ENCODE measurements around the gene GSE1.

Gene GSE1

GRCh38 chr16:85601730-85602401 is 11.3 kb upstream of the GSE1 start:
- no peaks in the 10 kb centered on the region for H3K27me3 ChIP-seq (ENCODE audit: control insufficient read depth, insufficient read depth, low read length)
- no peak overlapping the region for H3K4me3 ChIP-seq (ENCODE audit: low read length)
- no peaks in the 10 kb centered on the region for H3K9me3 ChIP-seq (ENCODE audit: control insufficient read depth, insufficient read depth, low read length)
- H3K27ac ChIP-seq (ENCODE audit: low read length), result no peak overlapping the region
- no CpG with 5 or more reads among the region's 30 CpGs for WGBS (ENCODE audit: insufficient coverage, insufficient read length)
- DNase-seq (ENCODE audit: low read depth, low spot score), result no peak
- peaks cover 21% of the 10 kb centered on the region for H3K4me1 ChIP-seq (ENCODE audit: control insufficient read depth, insufficient read depth, low read length)
- no peaks in the 10 kb centered on the region for H3K36me3 ChIP-seq (ENCODE audit: control insufficient read depth, insufficient read depth, low read length)

- peaks cover 22% of the 10 kb centered on the region for H3K4me1 ChIP-seq (ENCODE audit: control insufficient read depth, insufficient read depth, low read length)
- H3K36me3 ChIP-seq (ENCODE audit: control insufficient read depth, insufficient read depth, low read length), result no peaks in the 10 kb centered on the region
- no peaks in the 10 kb centered on the region for H3K27me3 ChIP-seq (ENCODE audit: control insufficient read depth, insufficient read depth, low read length)
- H3K4me3 ChIP-seq (ENCODE audit: low read length), result no peak overlapping the region
- no peaks in the 10 kb centered on the region for H3K9me3 ChIP-seq (ENCODE audit: control insufficient read depth, insufficient read depth, low read length)
- WGBS (ENCODE audit: insufficient coverage, insufficient read length), result no CpG with 5 or more reads among the region's 24 CpGs
- no peak for DNase-seq (ENCODE audit: low read depth, low spot score)
- H3K27ac ChIP-seq (ENCODE audit: low read length), result no peak overlapping the region
Observed at GRCh38 chr16:85602402-85603202, 10.5 kb upstream of the GSE1 start.

- Histone ChIP-seq H3K9me3 (ENCODE audit: control insufficient read depth, insufficient read depth, low read length) (no peaks in the 10 kb centered on the region), H3K27me3 (ENCODE audit: control insufficient read depth, insufficient read depth, low read length) (no peaks in the 10 kb centered on the region), H3K27ac (ENCODE audit: low read length) (no peak overlapping the region), H3K4me3 (ENCODE audit: low read length) (no peak overlapping the region), H3K4me1 (ENCODE audit: control insufficient read depth, insufficient read depth, low read length) (peaks cover 25% of the 10 kb centered on the region), H3K36me3 (ENCODE audit: control insufficient read depth, insufficient read depth, low read length) (no peaks in the 10 kb centered on the region)
- no peak for DNase-seq (ENCODE audit: low read depth, low spot score)
- no CpG with 5 or more reads among the region's 12 CpGs for WGBS (ENCODE audit: insufficient coverage, insufficient read length)
Observed at GRCh38 chr16:85603203-85603755, 9.8 kb upstream of the GSE1 start.

- no CpG with 5 or more reads among the region's 11 CpGs for WGBS (ENCODE audit: insufficient coverage, insufficient read length)
- Histone ChIP-seq H3K27ac (ENCODE audit: low read length) (no peak overlapping the region), H3K27me3 (ENCODE audit: control insufficient read depth, insufficient read depth, low read length) (no peaks in the 10 kb centered on the region), H3K4me1 (ENCODE audit: control insufficient read depth, insufficient read depth, low read length) (peaks cover 28% of the 10 kb centered on the region), H3K4me3 (ENCODE audit: low read length) (no peak overlapping the region), H3K9me3 (ENCODE audit: control insufficient read depth, insufficient read depth, low read length) (no peaks in the 10 kb centered on the region), H3K36me3 (ENCODE audit: control insufficient read depth, insufficient read depth, low read length) (no peaks in the 10 kb centered on the region)
- no peak for DNase-seq (ENCODE audit: low read depth, low spot score)
Observed at GRCh38 chr16:85604145-85604705, 8.9 kb upstream of the GSE1 start.

- Histone ChIP-seq H3K4me1 (ENCODE audit: control insufficient read depth, insufficient read depth, low read length) (peaks cover 33% of the 10 kb centered on the region), H3K27me3 (ENCODE audit: control insufficient read depth, insufficient read depth, low read length) (no peaks in the 10 kb centered on the region), H3K36me3 (ENCODE audit: control insufficient read depth, insufficient read depth, low read length) (no peaks in the 10 kb centered on the region), H3K27ac (ENCODE audit: low read length) (no peak overlapping the region), H3K9me3 (ENCODE audit: control insufficient read depth, insufficient read depth, low read length) (no peaks in the 10 kb centered on the region), H3K4me3 (ENCODE audit: low read length) (no peak overlapping the region)
- no peak for DNase-seq (ENCODE audit: low read depth, low spot score)
- no CpG with 5 or more reads among the region's 28 CpGs for WGBS (ENCODE audit: insufficient coverage, insufficient read length)
Observed at GRCh38 chr16:85605051-85605911, 7.8 kb upstream of the GSE1 start.

GRCh38 chr16:85605912-85606841 is 6.9 kb upstream of the GSE1 start:
- no CpG with 5 or more reads among the region's 22 CpGs for WGBS (ENCODE audit: insufficient coverage, insufficient read length)
- no peaks in the 10 kb centered on the region for H3K27me3 ChIP-seq (ENCODE audit: control insufficient read depth, insufficient read depth, low read length)
- no peak overlapping the region for H3K4me3 ChIP-seq (ENCODE audit: low read length)
- peaks cover 30% of the 10 kb centered on the region for H3K4me1 ChIP-seq (ENCODE audit: control insufficient read depth, insufficient read depth, low read length)
- DNase-seq (ENCODE audit: low read depth, low spot score), result no peak
- H3K36me3 ChIP-seq (ENCODE audit: control insufficient read depth, insufficient read depth, low read length), result no peaks in the 10 kb centered on the region
- H3K27ac ChIP-seq (ENCODE audit: low read length), result no peak overlapping the region
- H3K9me3 ChIP-seq (ENCODE audit: control insufficient read depth, insufficient read depth, low read length), result no peaks in the 10 kb centered on the region

- WGBS (ENCODE audit: insufficient coverage, insufficient read length), result no CpG with 5 or more reads among the region's 7 CpGs
- H3K36me3 ChIP-seq (ENCODE audit: control insufficient read depth, insufficient read depth, low read length), result no peaks in the 10 kb centered on the region
- peaks cover 28% of the 10 kb centered on the region for H3K4me1 ChIP-seq (ENCODE audit: control insufficient read depth, insufficient read depth, low read length)
- no peak for DNase-seq (ENCODE audit: low read depth, low spot score)
- H3K27me3 ChIP-seq (ENCODE audit: control insufficient read depth, insufficient read depth, low read length), result no peaks in the 10 kb centered on the region
- H3K4me3 ChIP-seq (ENCODE audit: low read length), result no peak overlapping the region; the same call in 1 of the 2 replicates
- no peaks in the 10 kb centered on the region for H3K9me3 ChIP-seq (ENCODE audit: control insufficient read depth, insufficient read depth, low read length)
- H3K27ac ChIP-seq (ENCODE audit: low read length), result no peak overlapping the region
Observed at GRCh38 chr16:85606904-85607303, 6.2 kb upstream of the GSE1 start.

- Histone ChIP-seq H3K4me1 (ENCODE audit: control insufficient read depth, insufficient read depth, low read length) (peaks cover 27% of the 10 kb centered on the region), H3K9me3 (ENCODE audit: control insufficient read depth, insufficient read depth, low read length) (no peaks in the 10 kb centered on the region), H3K27me3 (ENCODE audit: control insufficient read depth, insufficient read depth, low read length) (no peaks in the 10 kb centered on the region), H3K27ac (ENCODE audit: low read length) (no peak overlapping the region), H3K4me3 (ENCODE audit: low read length) (no peak overlapping the region; the same call in 1 of the 2 replicates), H3K36me3 (ENCODE audit: control insufficient read depth, insufficient read depth, low read length) (no peaks in the 10 kb centered on the region)
- no CpG with 5 or more reads among the region's 21 CpGs for WGBS (ENCODE audit: insufficient coverage, insufficient read length)
- no peak for DNase-seq (ENCODE audit: low read depth, low spot score)
Observed at GRCh38 chr16:85607321-85607765, 5.8 kb upstream of the GSE1 start.

GRCh38 chr16:85607796-85608514 is 5.2 kb upstream of the GSE1 start:
- Histone ChIP-seq H3K27me3 (ENCODE audit: control insufficient read depth, insufficient read depth, low read length) (no peaks in the 10 kb centered on the region), H3K4me3 (ENCODE audit: low read length) (no peak overlapping the region), H3K9me3 (ENCODE audit: control insufficient read depth, insufficient read depth, low read length) (no peaks in the 10 kb centered on the region), H3K4me1 (ENCODE audit: control insufficient read depth, insufficient read depth, low read length) (peaks cover 25% of the 10 kb centered on the region), H3K36me3 (ENCODE audit: control insufficient read depth, insufficient read depth, low read length) (no peaks in the 10 kb centered on the region), H3K27ac (ENCODE audit: low read length) (no peak overlapping the region)
- no peak for DNase-seq (ENCODE audit: low read depth, low spot score)
- WGBS (ENCODE audit: insufficient coverage, insufficient read length), result no CpG with 5 or more reads among the region's 14 CpGs
